Calu3 (cell line): ENCODE results near the gene COASY. TPM values are rescaled to one million over a fixed set of nuclear protein-coding genes. Genes with fewer than 3 reads are reported as not detected.

Experiments used
- BruUV-seq: library from RNA; stranded (reverse); fragments of 400-500 nt; replicated peaks from 2 replicates; lab custom pipeline; 2021; lab: Mats Ljungman, UMichigan
- CTCF ChIA-PET: fragments of 300-600 bp; sonication (Branson Sonifier 250); formaldehyde crosslinking; loops from one replicate; lab custom pipeline; 2022; ENCODE audit warnings: antibody characterized with exemption; lab: Charles Lee
- DNase-seq: peaks from one replicate; pipeline ENCODE4 v3.0.0; 2022
- H3K27ac Mint-ChIP-seq: one replicate; pipeline ENCODE4 v1.8.0; 2022; ENCODE audit warnings: mixed read lengths; ENCODE audit not compliant: unreplicated experiment
- H3K27me3 Mint-ChIP-seq: one replicate; pipeline ENCODE4 v1.8.0; 2022; ENCODE audit warnings: mixed read lengths; ENCODE audit not compliant: unreplicated experiment
- H3K36me3 Mint-ChIP-seq: one replicate; pipeline ENCODE4 v1.8.0; 2022; ENCODE audit warnings: mild to moderate bottlenecking, moderate library complexity, mixed read lengths; ENCODE audit not compliant: insufficient read depth, unreplicated experiment
- H3K4me1 Mint-ChIP-seq: one replicate; pipeline ENCODE4 v1.8.0; 2022; ENCODE audit warnings: mild to moderate bottlenecking, low read depth, mixed read lengths; ENCODE audit not compliant: unreplicated experiment
- H3K4me3 Mint-ChIP-seq: one replicate; pipeline ENCODE4 v1.8.0; 2022; ENCODE audit warnings: mild to moderate bottlenecking, low read depth, moderate library complexity, mixed read lengths; ENCODE audit not compliant: unreplicated experiment
- H3K9me3 Mint-ChIP-seq: one replicate; pipeline ENCODE4 v1.8.0; 2022; ENCODE audit warnings: low read depth, mixed read lengths; ENCODE audit not compliant: unreplicated experiment
- intact Hi-C: fragments of 100-400 bp; cut with micrococcal nuclease; formaldehyde crosslinking; loops from one replicate; pipeline ENCODE4 v1.10.0; 2022; ENCODE audit not compliant: unreplicated experiment
- total RNA-seq: library from RNA; stranded (reverse); gene quantifications from 2 replicates; pipeline ENCODE4 v1.2.3, GENCODE V29; 2022
- TF ChIP-seq, protein P1 (sequence below): fragments of 200-600 bp; IDR thresholded peaks from one replicate; pipeline ENCODE4 v1.8.0; 2022; ENCODE audit warnings: antibody characterized with exemption; ENCODE audit not compliant: unreplicated experiment

The COASY gene
- total RNA-seq, 1 experiment from 2014 or later, result 163 TPM

DNA sequence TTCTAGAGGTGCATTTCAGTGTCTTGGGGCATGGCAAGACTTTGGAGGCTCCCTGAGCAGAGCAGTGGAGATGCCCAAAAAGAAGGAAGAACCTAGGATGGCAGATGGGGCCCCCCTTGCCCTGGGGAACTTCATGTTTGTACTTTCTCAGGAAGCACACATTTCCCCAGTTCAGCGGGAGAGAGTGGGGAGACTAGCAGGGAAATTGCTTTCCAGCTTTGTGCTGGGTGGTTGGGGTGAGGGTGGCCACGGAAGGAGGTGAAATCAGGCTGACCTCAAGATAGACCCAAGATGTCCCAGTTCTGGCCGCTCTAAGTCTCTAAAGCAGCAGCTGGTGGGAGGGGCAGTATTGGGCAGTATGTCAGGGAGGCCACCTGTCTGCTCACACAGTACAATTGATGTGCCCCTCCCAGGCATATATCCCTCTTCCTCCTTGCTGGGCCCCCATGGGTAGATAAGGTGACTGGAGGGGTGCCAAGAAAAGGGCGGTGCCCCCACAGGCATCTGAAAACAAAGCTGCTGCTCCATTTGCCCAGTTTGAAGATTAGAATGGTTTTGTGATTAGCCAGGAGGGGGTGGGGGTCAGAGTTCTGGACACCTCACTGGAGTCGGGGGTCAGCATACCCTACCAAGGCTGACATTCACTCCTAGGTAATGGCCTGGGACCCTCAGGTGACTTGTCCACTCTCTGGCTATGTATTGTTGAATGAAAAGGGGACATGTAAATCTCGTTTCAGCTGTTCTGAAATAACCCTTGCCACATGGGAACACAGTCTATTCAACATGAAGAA, 43.0 kb upstream of the COASY start:
- peak overlapping the region; percentile 62 for H3K4me3 Mint-ChIP-seq
- H3K27me3 Mint-ChIP-seq, result no peaks in the 10 kb centered on the region
- H3K27ac Mint-ChIP-seq, result peak overlapping the region; percentile 95
- intact Hi-C loops, result loop anchor here (2.0 kb wide), 1 partner anchor 90 kb away; no protein-coding TSS in a partner anchor
- CTCF ChIA-PET, result interaction anchor here (0.6 to 3.4 kb wide), 19 partner anchors 8 to 463 kb away, joined by 3 to 65 read pairs (median 6); partner anchors contain the start of genes CAVIN1 and TUBG1
- peaks cover 82% of the 10 kb centered on the region for H3K36me3 Mint-ChIP-seq
- DNase-seq, result peak; percentile 93
- TF ChIP-seq, protein P1, sequence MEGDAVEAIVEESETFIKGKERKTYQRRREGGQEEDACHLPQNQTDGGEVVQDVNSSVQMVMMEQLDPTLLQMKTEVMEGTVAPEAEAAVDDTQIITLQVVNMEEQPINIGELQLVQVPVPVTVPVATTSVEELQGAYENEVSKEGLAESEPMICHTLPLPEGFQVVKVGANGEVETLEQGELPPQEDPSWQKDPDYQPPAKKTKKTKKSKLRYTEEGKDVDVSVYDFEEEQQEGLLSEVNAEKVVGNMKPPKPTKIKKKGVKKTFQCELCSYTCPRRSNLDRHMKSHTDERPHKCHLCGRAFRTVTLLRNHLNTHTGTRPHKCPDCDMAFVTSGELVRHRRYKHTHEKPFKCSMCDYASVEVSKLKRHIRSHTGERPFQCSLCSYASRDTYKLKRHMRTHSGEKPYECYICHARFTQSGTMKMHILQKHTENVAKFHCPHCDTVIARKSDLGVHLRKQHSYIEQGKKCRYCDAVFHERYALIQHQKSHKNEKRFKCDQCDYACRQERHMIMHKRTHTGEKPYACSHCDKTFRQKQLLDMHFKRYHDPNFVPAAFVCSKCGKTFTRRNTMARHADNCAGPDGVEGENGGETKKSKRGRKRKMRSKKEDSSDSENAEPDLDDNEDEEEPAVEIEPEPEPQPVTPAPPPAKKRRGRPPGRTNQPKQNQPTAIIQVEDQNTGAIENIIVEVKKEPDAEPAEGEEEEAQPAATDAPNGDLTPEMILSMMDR, result no peak
- no peaks in the 10 kb centered on the region for H3K9me3 Mint-ChIP-seq
- no TSS peak for BruUV-seq
- H3K4me1 Mint-ChIP-seq, result peaks cover 51% of the 10 kb centered on the region

DNA sequence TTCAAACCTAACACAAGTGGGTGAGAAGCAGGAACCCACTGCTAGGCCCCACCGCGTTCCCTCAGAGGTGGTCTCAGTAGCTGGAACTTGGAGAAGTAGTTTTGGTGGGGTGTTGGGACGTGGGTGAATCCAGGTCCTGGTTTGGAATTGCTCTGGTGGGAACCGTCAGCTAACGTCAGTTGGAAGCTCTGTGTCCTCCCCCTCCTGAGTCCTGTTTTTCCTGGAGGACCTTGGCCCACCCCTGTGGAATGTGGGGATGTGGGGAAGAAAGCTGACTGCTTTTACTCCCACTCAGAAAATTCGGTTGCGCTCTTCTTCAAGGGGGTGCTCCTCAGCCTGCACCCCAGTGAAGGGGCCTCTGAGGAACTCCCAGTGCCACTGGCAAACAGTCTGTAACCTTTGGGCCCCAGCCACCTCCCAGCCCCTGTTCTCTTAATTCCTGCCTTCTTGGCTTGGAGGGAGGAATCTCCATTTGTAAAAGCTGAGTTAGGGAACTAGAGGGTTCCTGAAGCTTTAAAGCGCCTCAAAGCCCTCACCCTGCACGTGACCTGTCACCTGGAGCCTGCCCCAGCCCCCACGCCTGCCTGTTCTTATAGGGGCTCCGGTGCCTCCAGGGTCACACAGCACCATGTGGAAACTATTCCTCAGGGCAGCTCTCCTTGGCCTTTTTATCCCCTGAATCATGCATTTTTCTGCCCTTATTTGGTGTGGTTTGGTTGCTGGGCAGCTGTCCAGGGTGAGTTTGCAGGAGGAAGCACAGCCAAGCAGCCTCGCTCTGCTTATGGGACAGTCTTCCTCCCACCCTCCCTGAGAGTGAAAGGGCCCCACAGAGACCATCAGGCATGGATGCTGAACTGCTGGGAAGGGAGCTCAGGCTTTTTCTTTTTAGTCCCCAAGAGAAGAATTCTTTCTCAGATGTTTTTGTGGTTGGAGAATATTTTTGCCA, 42.1 kb upstream of the COASY start:
- Mint-ChIP-seq H3K27me3 (no peaks in the 10 kb centered on the region), H3K36me3 (peaks cover 73% of the 10 kb centered on the region), H3K4me1 (peaks cover 51% of the 10 kb centered on the region), H3K9me3 (no peaks in the 10 kb centered on the region), H3K4me3 (peak overlapping the region; percentile 62), H3K27ac (peak overlapping the region; percentile 95)
- TF ChIP-seq, protein P1, result no peak
- peak; percentile 91 for DNase-seq
- intact Hi-C loops, result loop anchor here (2.0 kb wide), 1 partner anchor 91 kb away; no protein-coding TSS in a partner anchor
- CTCF ChIA-PET, result interaction anchor here (0.5 to 3.4 kb wide), 20 partner anchors 7 to 414 kb away, joined by 3 to 65 read pairs (median 4); partner anchors contain the start of genes CAVIN1, STAT3 and TUBG1
- BruUV-seq, result no TSS peak

DNA sequence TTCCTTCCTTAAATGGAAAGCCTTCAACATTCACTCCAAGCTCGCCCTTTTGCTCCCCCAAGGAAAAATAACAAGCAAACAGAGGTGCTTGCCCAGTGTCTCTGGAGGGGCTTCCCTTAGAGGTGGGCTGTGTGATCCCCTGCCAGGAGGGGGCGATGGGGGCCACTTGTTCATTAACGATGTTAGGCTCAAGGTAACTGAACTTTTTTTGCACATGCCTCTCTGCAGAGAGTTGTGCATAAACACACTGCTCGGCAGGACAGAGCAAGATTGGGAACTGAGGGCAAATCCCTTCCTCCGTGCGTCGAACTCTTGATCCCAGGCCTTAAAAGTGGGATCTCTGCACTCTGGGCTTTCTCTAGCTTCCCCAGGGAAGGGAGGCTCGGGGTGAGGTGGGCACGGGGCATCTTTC, 41.4 kb upstream of the COASY start:
- H3K4me1 Mint-ChIP-seq, result peaks cover 58% of the 10 kb centered on the region
- H3K9me3 Mint-ChIP-seq, result no peaks in the 10 kb centered on the region
- intact Hi-C loops, result no loop called here
- TSS peak; percentile 54 for BruUV-seq
- peak; percentile 57 for DNase-seq
- TF ChIP-seq, protein P1, result peak; percentile 74
- peak overlapping the region; percentile 62 for H3K4me3 Mint-ChIP-seq
- peaks cover 75% of the 10 kb centered on the region for H3K36me3 Mint-ChIP-seq
- peak overlapping the region; percentile 95 for H3K27ac Mint-ChIP-seq
- H3K27me3 Mint-ChIP-seq, result no peaks in the 10 kb centered on the region
- CTCF ChIA-PET, result interaction anchor here (0.5 to 3.4 kb wide), 11 partner anchors 12 to 503 kb away, joined by 3 to 19 read pairs (median 3); partner anchors contain the start of gene STAT3

GRCh38 chr17:42521036-42521435, 40.9 kb upstream of the COASY start:
- no TSS peak for BruUV-seq
- CTCF ChIA-PET, result interaction anchor here (1.0 to 1.3 kb wide), 3 partner anchors 61 to 503 kb away, joined by 3 read pairs; no protein-coding TSS in a partner anchor
- intact Hi-C loops, result no loop called here
- H3K9me3 Mint-ChIP-seq, result no peaks in the 10 kb centered on the region
- no peak for DNase-seq
- H3K4me1 Mint-ChIP-seq, result peaks cover 58% of the 10 kb centered on the region
- TF ChIP-seq, protein P1, result no peak
- peak overlapping the region; percentile 95 for H3K27ac Mint-ChIP-seq
- H3K4me3 Mint-ChIP-seq, result no peak overlapping the region
- H3K27me3 Mint-ChIP-seq, result no peaks in the 10 kb centered on the region
- H3K36me3 Mint-ChIP-seq, result peaks cover 75% of the 10 kb centered on the region
